Bronchial epithelial cell (primary cell): ENCODE measurements around the gene CHAT. TPM values are rescaled to one million over a fixed set of nuclear protein-coding genes. Genes with fewer than 3 reads are reported as not detected.
A peak's percentile ranks its signal among the peaks of the same experiment; 100 is the strongest.

Experiments used
- DNase-seq: peaks from one replicate; pipeline ENCODE4 v3.0.0-alpha.2; 2010; ENCODE audit warnings: low read depth
- FAIRE-seq: peaks from 2 replicates; lab custom pipeline; 2011; peaks lifted over from hg19 to GRCh38; lab: Jason Lieb, UNC
- H3K27me3 ChIP-seq: 2 replicates; pipeline ENCODE4 v1.5.1; 2011; ENCODE audit warnings: low read length; ENCODE audit not compliant: control insufficient read depth, insufficient read depth
- H3K36me3 ChIP-seq: 2 replicates; pipeline ENCODE4 v1.5.1; 2011; ENCODE audit warnings: low read length; ENCODE audit not compliant: control insufficient read depth, insufficient read depth
- H3K4me3 ChIP-seq: 2 replicates; pipeline ENCODE4 v1.5.1; 2011; ENCODE audit warnings: mild to moderate bottlenecking, low read depth, low read length, control low read depth
- total RNA-seq: library from RNA; depleted of rRNA; stranded (reverse); fragments of >200 nt; gene quantifications from 2 replicates; pipeline ENCODE4 v1.2.1, GENCODE V29; 2014
- TF ChIP-seq, protein P1 (sequence below): IDR thresholded peaks from 2 replicates; pipeline ENCODE4 v1.5.1; 2011; ENCODE audit warnings: mild to moderate bottlenecking, moderate library complexity, low read length, control low read depth, inconsistent platforms; ENCODE audit not compliant: insufficient read depth, severe bottlenecking

Gene CHAT
- total RNA-seq, 1 donor from 2014 or later, result not detected

DNA sequence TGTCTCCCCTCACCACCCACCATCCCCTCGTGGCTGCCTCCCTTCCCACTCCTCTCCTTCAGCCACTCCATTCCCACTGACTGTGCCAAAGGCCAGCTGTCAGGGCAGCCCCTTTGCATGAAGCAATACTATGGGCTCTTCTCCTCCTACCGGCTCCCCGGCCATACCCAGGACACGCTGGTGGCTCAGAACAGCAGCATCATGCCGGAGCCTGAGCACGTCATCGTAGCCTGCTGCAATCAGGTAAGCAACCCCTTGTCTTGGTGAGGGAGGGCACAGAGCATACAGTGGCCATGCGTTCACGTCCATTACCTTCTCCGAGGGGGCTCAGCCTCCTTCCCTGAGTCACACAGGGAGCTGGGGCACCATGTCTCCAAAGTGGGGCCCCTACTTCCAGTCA, 11.6 kb downstream of the CHAT start:
- no peaks in the 10 kb centered on the region for H3K36me3 ChIP-seq
- H3K4me3 ChIP-seq, result no peak overlapping the region
- FAIRE-seq (peak; percentile 55), DNase-seq (no peak)
- TF ChIP-seq, protein P1, sequence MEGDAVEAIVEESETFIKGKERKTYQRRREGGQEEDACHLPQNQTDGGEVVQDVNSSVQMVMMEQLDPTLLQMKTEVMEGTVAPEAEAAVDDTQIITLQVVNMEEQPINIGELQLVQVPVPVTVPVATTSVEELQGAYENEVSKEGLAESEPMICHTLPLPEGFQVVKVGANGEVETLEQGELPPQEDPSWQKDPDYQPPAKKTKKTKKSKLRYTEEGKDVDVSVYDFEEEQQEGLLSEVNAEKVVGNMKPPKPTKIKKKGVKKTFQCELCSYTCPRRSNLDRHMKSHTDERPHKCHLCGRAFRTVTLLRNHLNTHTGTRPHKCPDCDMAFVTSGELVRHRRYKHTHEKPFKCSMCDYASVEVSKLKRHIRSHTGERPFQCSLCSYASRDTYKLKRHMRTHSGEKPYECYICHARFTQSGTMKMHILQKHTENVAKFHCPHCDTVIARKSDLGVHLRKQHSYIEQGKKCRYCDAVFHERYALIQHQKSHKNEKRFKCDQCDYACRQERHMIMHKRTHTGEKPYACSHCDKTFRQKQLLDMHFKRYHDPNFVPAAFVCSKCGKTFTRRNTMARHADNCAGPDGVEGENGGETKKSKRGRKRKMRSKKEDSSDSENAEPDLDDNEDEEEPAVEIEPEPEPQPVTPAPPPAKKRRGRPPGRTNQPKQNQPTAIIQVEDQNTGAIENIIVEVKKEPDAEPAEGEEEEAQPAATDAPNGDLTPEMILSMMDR, result no peak
- H3K27me3 ChIP-seq, result peaks cover 3% of the 10 kb centered on the region

DNA sequence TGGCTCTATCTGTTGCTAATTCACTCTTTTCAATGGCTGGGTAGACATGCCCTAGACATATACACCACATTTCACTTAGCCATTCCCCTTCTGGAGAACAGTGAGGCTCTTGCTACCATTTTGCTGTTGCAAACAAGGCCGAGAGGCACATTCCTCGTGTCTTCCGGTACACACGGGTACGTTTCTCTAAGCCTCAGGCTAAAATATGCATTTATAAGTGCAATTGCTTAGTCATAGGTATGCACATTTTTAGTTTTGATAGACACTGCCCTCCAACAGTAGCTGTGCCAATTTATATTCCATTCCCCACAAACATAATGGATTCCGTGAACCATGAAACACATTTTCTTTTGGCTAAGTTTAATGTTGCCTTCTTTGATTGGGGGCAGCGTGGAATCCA, 13.2 kb downstream of the CHAT start:
- DNase-seq (no peak), FAIRE-seq (no peak)

DNA sequence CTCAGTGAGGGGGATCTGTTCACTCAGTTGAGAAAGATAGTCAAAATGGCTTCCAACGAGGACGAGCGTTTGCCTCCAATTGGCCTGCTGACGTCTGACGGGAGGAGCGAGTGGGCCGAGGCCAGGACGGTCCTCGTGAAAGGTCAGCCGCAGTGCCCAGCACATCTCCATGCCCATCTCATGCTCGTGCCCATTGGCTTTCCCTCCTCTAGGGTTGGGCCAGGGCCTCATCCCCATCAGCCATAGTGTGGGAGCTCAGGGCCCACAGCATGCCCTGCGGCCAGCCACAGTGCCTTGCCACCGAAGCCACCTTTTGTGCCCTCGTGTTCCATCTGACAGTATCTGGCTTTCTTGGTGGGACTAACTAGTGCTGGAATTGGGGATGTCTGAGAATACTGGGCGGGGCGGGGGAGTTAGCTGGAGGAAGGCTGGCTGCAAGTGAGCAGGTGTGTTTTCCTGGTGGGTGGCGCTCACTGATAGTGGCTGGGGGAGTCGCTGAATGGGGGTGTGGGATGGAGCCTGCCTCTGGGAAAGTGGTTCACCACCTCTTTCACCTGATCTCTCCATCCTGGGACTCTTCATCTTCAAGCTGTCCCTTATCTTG, 13.9 kb downstream of the CHAT start:
- Histone ChIP-seq H3K36me3 (no peaks in the 10 kb centered on the region), H3K4me3 (no peak overlapping the region), H3K27me3 (no peaks in the 10 kb centered on the region)
- no peak for DNase-seq
- TF ChIP-seq, protein P1, result no peak
- no peak for FAIRE-seq

More for the DNA sequence above, 13.2 kb downstream of the CHAT start:
- Histone ChIP-seq H3K36me3 (no peaks in the 10 kb centered on the region), H3K27me3 (no peaks in the 10 kb centered on the region), H3K4me3 (no peak overlapping the region)
- TF ChIP-seq, protein P1, result no peak

GRCh38 chr10:49628599-49628998, 14.8 kb downstream of the CHAT start:
- H3K27me3 ChIP-seq, result no peaks in the 10 kb centered on the region
- H3K36me3 ChIP-seq, result no peaks in the 10 kb centered on the region
- H3K4me3 ChIP-seq, result no peak overlapping the region
- no peak for DNase-seq
- FAIRE-seq, result no peak
- TF ChIP-seq, protein P1, result no peak

DNA sequence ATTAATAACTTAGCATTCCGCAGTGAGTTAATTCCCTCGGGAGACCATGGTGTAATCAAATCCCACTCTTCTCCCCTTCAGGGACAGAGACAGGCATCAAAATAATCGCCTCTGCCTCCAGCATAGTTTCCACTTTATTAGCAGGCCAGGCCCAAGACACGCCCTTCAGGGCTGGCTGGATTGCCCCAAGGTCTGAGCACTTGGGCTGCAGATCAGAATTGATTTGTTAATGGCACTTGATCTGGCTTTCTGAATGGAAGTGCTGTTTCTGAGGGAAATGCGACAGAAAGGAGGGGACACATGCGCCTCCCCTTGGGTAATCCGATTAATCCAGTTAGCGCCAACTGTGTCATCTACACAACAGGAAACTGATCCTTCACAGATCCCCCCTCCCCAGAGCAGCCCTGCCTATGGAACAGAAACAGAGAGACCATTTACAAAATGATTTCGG, 15.6 kb downstream of the CHAT start:
- FAIRE-seq (no peak), DNase-seq (no peak)
- TF ChIP-seq, protein P1, result no peak
- Histone ChIP-seq H3K36me3 (no peaks in the 10 kb centered on the region), H3K4me3 (no peak overlapping the region), H3K27me3 (no peaks in the 10 kb centered on the region)

- no peaks in the 10 kb centered on the region for H3K27me3 ChIP-seq
- H3K4me3 ChIP-seq, result no peak overlapping the region
- FAIRE-seq (no peak), DNase-seq (no peak)
- TF ChIP-seq, protein P1, result no peak
- H3K36me3 ChIP-seq, result no peaks in the 10 kb centered on the region
These were observed 18.1 kb downstream of the CHAT start for GRCh38 chr10:49631975-49632374.
